Suprapubic skin (tissue), 4 donors: ENCODE measurements around the gene KREMEN1. TPM values are rescaled to one million over a fixed set of nuclear protein-coding genes. Genes with fewer than 3 reads are reported as not detected.

Experiments
- DNase-seq, 2 donors: peaks; one replicate each; pipeline ENCODE4 v3.0.0-alpha.2; 2019; ENCODE audit warnings: low spot score in 2 of 2
- H3K27ac ChIP-seq: fragments of 200-600 bp; sonication (generic); one replicate; pipeline ENCODE4 v1.5.1; 2019
- H3K27me3 ChIP-seq: fragments of 200-600 bp; sonication (generic); one replicate; pipeline ENCODE4 v1.5.1; 2019
- H3K36me3 ChIP-seq: fragments of 200-600 bp; sonication (generic); one replicate; pipeline ENCODE4 v1.5.1; 2019
- H3K4me1 ChIP-seq: fragments of 200-600 bp; sonication (generic); one replicate; pipeline ENCODE4 v1.5.1; 2019
- H3K4me3 ChIP-seq: fragments of 200-600 bp; sonication (generic); one replicate; pipeline ENCODE4 v1.5.1; 2019; ENCODE audit warnings: mild to moderate bottlenecking
- H3K9me3 ChIP-seq: fragments of 200-600 bp; sonication (generic); one replicate; pipeline ENCODE4 v1.5.1; 2019
- EP300 ChIP-seq: sonication (generic); formaldehyde crosslinking; IDR thresholded peaks from one replicate; pipeline ENCODE4 v1.6.1; 2017; ENCODE audit warnings: antibody characterized with exemption
- POLR2A ChIP-seq, 2 donors: fragments of 450-650 bp; IDR thresholded peaks; one replicate each; pipeline ENCODE4 v1.6.1; 2017; ENCODE audit warnings: antibody characterized with exemption in 2 of 2, mild to moderate bottlenecking in 2 of 2, moderate library complexity in 2 of 2
- POLR2AphosphoS5 ChIP-seq, 3 donors: sonication (generic); formaldehyde crosslinking; IDR thresholded peaks; one replicate each; pipeline ENCODE4 v1.6.1; 2017; ENCODE audit warnings: antibody characterized with exemption in 3 of 3
- WGBS: methylation state at CpG from one replicate; pipeline ENCODE4 v1.1.5; 2018; 5-methylcytosine and 5-hydroxymethylcytosine counted together
- total RNA-seq, 4 donors: library from RNA; depleted of rRNA; stranded (reverse); fragments of >200 nt; gene quantifications; one replicate each; pipeline ENCODE4 v1.1.0, GENCODE V29; 2016
- TF ChIP-seq, protein P1 (sequence below), 2 donors: fragments of 200-600 bp in 1 of 2; fragments of 450-650 bp in 1 of 2; sonication (generic) in 1 of 2; IDR thresholded peaks; one replicate each; pipeline ENCODE4 v1.5.1; 2016 to 2019; ENCODE audit warnings: antibody characterized with exemption in 2 of 2, mild to moderate bottlenecking in 1 of 2, moderate library complexity in 1 of 2

The KREMEN1 gene
- total RNA-seq, 4 donors from 2014 or later: 51.6 to 71.1 (median 60.9) TPM

DNA sequence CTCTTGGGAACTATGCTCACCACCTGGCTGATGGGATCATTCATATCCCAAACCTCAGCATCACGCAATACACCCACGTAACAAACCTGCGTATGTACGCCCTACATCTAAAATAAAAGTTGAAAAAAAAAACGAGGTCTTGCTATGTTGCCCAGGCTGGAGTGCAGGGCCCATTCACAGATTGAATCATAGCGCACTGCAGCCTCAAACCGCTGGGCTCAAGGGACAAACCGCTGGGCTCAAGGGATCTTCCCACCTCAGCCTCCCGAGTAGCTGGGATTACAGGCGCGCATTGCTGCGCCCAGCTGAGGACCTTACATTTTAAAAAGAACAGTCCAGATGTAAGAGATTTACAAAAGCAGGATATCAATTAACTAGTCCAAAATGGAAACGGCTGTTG lies 91.0 kb downstream of the KREMEN1 start:
- WGBS: 87% methylated on average over 13 of the region's 13 CpGs
- peak in 1 of 2 donors; percentile 13 for DNase-seq

DNA sequence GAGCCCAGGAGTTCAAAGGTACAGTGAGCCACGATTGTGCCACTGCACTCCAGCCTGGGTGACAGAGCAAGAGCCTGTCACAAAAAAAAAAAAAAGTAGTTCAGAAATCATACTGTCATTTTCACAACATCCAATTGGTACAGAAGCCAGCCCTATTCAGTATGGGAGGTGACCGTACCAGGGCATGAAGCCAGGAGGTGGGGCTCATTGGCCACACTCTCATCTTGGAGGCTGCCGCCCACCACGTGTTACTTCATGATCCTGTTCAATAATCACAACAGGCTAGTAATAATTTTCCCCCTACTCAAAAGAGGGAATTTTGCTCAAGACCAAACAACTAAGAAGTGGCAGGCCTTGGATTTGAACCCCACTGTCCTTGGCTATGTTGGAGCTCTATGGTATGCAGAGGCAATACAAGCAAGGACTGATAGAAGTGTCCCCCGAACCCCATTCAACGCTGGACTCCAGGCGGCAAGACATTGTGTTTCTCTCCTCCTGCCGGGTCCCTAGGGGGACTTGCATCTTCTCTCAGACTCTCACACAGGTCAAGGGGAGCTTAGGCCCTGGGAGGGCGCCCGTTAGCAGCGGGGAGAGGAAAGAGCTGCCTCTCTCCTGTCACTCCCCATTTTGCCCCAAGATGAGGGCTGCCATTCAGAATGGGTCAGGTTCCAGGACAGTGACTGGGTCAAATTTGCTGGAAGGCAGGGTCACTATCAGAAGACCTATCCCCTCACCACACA lies 92.7 kb downstream of the KREMEN1 start:
- peak in 1 of 2 donors; percentile 40 for DNase-seq
- no peaks in the 10 kb centered on the region for H3K4me1 ChIP-seq
- no peaks in the 10 kb centered on the region for H3K36me3 ChIP-seq
- 74% methylated on average over 10 of the region's 11 CpGs for WGBS
- no peak overlapping the region for H3K4me3 ChIP-seq
- no peaks in the 10 kb centered on the region for H3K9me3 ChIP-seq
- no peak overlapping the region for H3K27ac ChIP-seq
- TF ChIP-seq POLR2A (IDR thresholded peaks at IDR 0.05) (no peak), POLR2AphosphoS5 (IDR thresholded peaks at IDR 0.05) (no peak), EP300 (no peak)
- TF ChIP-seq, protein P1, sequence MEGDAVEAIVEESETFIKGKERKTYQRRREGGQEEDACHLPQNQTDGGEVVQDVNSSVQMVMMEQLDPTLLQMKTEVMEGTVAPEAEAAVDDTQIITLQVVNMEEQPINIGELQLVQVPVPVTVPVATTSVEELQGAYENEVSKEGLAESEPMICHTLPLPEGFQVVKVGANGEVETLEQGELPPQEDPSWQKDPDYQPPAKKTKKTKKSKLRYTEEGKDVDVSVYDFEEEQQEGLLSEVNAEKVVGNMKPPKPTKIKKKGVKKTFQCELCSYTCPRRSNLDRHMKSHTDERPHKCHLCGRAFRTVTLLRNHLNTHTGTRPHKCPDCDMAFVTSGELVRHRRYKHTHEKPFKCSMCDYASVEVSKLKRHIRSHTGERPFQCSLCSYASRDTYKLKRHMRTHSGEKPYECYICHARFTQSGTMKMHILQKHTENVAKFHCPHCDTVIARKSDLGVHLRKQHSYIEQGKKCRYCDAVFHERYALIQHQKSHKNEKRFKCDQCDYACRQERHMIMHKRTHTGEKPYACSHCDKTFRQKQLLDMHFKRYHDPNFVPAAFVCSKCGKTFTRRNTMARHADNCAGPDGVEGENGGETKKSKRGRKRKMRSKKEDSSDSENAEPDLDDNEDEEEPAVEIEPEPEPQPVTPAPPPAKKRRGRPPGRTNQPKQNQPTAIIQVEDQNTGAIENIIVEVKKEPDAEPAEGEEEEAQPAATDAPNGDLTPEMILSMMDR (IDR thresholded peaks at IDR 0.05): no peak
- H3K27me3 ChIP-seq: no peaks in the 10 kb centered on the region

More for the DNA sequence above, 91.0 kb downstream of the KREMEN1 start:
- Histone ChIP-seq H3K27ac (no peak overlapping the region), H3K27me3 (no peaks in the 10 kb centered on the region), H3K4me3 (no peak overlapping the region), H3K4me1 (no peaks in the 10 kb centered on the region), H3K9me3 (no peaks in the 10 kb centered on the region), H3K36me3 (no peaks in the 10 kb centered on the region)
- TF ChIP-seq EP300 (no peak), POLR2AphosphoS5 (IDR thresholded peaks at IDR 0.05) (no peak), POLR2A (IDR thresholded peaks at IDR 0.05) (no peak)
- TF ChIP-seq, protein P1 (IDR thresholded peaks at IDR 0.05): no peak

DNA sequence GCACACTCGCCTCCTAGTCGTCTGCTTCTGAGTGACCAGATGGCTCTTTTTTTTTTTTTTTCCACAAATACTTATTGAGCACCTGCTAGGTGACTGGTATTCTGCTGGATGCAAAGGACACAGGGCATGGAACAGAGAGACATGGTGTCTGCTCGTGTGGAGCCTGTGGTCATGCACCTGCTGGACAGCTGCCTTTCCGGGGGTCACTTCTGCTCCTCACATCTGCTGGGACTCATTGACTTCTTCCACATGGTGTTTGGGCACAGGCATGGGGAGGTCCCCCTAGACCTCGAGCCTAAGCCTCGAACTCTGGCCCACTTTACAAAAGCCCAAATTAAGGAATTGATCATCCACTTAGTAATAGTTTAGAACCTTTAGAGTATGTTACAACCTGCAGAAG lies 93.3 kb downstream of the KREMEN1 start:
- no peaks in the 10 kb centered on the region for H3K9me3 ChIP-seq
- H3K4me3 ChIP-seq: no peak overlapping the region
- no peak overlapping the region for H3K27ac ChIP-seq
- 80% methylated on average over 6 of the region's 6 CpGs for WGBS
- peak in 1 of 2 donors; percentile 37 for DNase-seq
- H3K36me3 ChIP-seq: no peaks in the 10 kb centered on the region
- TF ChIP-seq EP300 (no peak), POLR2A (IDR thresholded peaks at IDR 0.05) (no peak), POLR2AphosphoS5 (IDR thresholded peaks at IDR 0.05) (no peak)
- TF ChIP-seq, protein P1 (IDR thresholded peaks at IDR 0.05): no peak
- H3K27me3 ChIP-seq: no peaks in the 10 kb centered on the region
- H3K4me1 ChIP-seq: no peaks in the 10 kb centered on the region

DNA sequence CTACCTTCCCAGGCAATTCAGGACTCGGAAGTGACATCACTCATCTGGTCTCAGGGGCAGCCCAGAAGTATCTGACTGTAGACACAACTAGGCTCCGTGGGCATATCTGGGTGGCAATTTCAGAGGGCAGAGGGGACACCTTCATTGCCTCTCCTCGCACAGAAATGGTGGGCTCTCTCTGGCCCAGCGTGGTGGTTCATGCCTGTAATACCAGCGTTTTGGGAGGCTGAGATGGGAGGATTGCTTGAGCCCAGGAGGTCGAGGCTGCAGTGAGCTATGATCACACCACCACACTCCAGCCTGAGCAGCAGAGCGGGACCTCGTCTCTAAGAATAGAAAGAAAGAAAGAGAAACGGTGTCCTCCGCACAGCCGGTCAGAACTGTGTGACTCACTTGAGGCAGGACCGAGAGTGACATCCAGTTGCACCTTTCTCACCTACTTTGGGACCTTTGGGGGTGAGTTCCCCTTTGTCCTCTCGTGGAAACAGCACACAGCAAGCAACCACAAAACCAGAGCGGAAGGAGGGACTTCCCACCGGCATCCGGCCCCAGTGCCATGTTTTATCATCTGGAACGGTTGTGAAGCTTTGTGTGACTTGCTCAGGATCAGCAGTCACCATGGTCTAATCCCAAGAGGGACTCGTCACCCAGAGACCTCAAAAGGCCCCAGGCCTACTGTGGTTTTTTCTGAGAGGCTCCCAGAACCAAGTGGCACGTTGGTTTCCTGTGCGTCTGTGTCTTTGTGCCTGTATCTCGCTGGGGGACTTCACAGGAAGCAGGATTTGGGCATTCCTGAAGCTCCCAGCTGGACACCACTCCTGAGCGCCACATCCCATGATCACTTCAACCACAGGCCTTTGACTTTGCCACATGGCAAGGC lies 94.4 kb downstream of the KREMEN1 start:
- WGBS: 81% methylated on average over 21 of the region's 22 CpGs

More for the DNA sequence above, 94.4 kb downstream of the KREMEN1 start:
- no peaks in the 10 kb centered on the region for H3K36me3 ChIP-seq
- no peaks in the 10 kb centered on the region for H3K27me3 ChIP-seq
- H3K4me3 ChIP-seq: no peak overlapping the region
- H3K9me3 ChIP-seq: no peaks in the 10 kb centered on the region
- DNase-seq: peak in 1 of 2 donors; percentile 25
- H3K4me1 ChIP-seq: no peaks in the 10 kb centered on the region
- no peak overlapping the region for H3K27ac ChIP-seq
- TF ChIP-seq, protein P1 (IDR thresholded peaks at IDR 0.05): no peak
- TF ChIP-seq POLR2A (IDR thresholded peaks at IDR 0.05) (no peak), POLR2AphosphoS5 (IDR thresholded peaks at IDR 0.05) (no peak), EP300 (no peak)
